GM19455 (cell line): ENCODE results near the gene MYEOV.

Experiments used
- ATAC-seq: cut with Tn5 transposase; IDR thresholded peaks from one replicate; pipeline ENCODE4 v1.9.1; 2021; ENCODE audit not compliant: unreplicated experiment

Gene MYEOV

DNA sequence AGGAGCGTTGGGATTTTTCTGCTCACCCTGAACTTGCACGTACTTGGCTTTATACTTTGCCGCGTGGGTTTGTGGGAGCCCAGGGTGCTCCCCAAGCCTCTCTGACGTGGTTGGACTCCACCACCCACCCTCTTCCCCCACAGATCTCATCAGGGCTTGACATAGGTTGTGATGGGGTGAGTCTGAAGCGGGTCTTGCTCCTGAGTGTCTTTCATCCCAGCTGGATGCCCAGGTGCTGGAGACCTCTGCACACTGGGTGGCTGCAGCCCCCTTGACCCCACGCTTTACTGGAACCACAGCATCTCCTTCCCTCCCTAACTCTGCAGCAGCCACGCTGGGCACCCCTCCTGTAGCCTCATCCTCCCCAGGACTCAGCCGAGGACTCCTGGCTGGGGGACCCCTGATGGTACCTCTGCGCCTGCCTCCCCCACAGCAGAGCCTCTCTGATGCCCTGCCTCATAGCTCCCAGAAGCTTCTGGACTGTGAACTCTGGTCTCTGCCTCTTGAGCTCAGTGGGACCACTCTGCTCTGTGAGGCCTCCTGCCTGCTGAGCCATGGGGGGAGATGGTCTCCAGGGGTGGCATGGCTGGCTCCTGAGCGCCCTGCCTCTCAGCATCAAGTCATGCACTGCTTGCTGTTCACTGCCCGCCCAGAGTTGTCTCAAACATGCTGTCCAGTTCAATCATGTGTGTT is 45.2 kb downstream of the MYEOV start:
- no peak for ATAC-seq

DNA sequence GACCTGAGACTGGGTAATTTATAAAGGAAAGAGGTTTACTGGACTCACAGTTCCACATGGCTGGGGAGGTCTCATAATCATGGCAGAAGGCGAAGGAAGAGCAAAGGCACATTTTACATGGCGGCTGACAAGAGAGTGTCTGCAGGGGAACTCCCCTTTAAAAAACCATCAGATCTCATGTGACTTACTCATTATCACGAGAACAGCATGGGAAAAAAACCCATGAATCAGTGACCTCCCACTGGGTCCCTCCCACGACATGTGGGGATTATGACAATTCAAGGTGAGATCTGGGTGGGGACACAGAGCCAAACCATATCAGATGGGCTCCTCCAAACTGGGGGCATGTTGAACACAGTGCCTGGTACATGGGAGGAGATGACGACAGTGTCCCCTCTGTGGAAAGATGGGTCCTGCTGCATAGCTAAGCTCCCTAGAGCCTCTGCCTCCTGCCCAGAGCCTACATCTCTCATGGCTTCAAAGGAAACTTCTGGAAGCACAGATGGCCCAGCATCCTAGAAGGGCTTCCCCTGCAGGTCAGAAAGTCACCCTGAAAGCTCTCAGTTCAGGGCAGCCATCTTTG is 46.1 kb downstream of the MYEOV start:
- ATAC-seq = no peak

DNA sequence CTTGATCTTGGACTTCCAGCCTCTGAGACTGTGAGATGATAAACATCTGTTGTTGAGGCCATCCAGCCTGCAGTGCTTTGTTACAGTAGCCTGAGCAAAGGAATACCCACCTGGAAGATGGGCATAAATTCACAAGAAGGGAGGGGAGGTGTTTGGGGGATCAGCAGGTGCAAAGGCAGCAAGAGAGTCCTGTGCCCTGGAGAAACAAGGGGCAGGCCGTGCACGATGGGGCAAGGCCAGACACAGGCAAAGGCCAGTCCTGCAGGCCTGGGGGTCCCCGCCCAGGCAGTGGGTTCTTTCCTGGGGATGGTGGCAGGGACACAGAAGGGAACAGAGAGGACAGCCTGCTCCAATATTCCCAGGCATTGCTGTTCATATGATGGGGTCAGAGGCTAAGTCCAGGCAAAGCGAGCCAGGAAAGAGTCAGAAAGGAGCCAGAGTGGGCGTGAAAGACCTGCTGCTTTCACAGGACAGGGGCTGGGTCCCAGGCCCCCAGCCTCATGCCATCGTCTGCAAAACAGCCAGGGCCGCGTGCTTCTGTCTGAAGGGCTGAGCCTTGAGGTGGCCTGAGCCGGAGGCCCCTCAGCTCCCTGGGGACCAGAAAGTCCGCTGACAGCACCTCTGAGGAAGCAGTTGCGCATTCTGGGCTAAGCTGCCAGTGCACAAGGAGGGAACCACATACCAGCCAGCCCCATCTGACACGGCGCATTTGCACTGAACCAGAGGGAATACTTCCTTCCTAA is 48.8 kb downstream of the MYEOV start:
- ATAC-seq = no peak

DNA sequence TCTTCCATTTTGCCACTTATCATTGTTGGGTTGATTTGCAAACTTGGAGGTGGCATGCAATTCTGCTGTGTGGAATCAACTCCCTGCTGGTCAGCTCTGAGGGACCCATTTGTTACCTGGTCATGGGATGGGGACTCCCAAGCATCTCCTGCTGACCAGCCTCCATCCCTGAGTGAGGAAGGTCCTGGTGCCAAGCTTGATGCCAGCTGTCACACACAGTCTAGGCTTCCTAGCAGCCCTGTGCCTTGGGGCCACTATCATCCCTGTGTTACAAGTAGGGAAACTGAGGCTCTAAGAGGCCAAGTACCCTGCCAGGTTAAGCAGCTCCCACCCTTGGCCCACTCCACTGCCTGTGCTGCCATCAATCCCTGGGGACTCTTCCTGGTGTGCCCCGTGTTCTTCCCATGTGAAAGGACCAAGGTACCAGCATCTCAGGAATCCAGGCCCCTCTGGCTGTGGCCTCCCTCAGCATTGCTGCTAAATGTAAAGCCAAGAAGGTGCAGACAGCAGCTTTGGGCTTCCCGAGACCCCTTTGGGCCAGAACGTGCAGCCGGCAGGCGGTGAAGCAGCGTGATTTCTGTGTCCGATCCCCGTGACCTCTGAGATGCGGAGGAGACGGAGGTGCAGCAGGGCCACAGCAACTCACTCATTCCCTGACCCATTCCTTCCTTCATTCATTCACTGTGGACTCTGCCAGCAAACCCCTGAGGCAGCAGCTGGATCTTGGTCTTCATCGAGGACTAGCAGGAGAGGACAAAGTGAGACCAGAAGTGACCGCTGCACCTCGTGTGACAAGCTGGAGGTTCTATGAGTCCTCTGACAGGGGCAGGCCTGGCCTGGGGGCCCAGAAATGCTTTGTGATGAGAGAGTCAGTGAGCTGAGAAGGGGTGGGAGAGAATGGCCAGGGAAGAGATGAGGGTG is 49.7 kb downstream of the MYEOV start:
- no peak for ATAC-seq

DNA sequence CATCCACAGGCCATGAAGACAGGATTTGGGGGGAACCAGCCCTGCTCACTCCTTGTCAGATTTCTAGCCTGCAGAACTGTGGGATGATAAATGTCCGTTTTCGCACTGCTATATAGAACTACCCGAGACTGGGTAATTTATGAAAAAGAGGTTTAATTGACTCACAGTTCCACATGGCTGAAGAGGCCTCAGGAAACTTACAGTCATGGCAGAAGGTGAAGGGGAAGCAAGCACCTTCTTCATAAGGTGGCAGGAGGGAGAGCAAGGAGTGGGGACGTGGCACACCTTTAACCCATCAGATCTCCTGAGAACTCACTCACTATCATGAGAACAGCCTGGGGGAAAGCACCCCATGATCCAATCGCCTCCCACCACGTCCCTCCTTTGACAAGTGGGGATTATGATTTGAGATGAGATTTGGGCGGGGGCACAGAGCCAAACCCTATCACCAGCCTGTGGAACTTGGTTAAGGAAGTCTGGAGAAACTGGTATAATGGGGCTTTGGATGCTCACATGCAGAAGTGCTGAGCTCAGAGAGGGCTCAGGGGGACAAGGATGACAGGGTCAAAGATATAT is 50.7 kb downstream of the MYEOV start:
- no peak for ATAC-seq
